ENCODE results near the gene GOLGA2. TPM values are rescaled to one million over a fixed set of nuclear protein-coding genes. Genes with fewer than 3 reads are reported as not detected.
A peak's percentile ranks its signal among the peaks of the same experiment; 100 is the strongest.

GOLGA2 gene
- total RNA-seq, 6 donors from 2014 or later, result 78.4 to 138 (median 93.8) TPM

DNA sequence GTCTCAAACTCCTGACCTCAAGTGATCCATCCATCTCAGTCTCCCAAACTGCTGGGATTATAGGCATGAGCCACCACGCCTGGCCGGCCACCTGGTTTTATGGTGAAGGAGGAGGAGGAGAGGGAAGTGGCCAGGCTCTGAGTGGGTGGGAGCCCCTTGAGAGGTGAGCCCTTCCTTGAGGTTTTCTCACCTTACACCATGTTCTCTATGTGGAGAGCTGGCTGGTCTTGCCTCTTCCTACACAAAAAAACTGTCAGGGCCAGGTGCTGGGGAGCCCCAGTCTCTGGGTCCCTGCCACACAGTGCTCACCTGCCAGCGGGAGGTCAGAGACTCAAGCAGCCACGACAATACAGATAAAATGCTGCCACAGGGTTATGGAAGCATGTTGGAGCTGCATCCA is 18.3 kb upstream of the GOLGA2 start:
- Histone ChIP-seq H3K27me3 (no peaks in the 10 kb centered on the region), H3K4me3 (no peak overlapping the region), H3K27ac (no peak overlapping the region), H3K4me1 (peaks cover 0 to 7% (median 6%) of the 10 kb centered on the region in 4 donors), H3K9me3 (no peaks in the 10 kb centered on the region), H3K36me3 (peaks cover 0 to 5% (median under 1%) of the 10 kb centered on the region in 4 donors)
- TF ChIP-seq POLR2AphosphoS5 (IDR thresholded peaks at IDR 0.05) (no peak), POLR2A (IDR thresholded peaks at IDR 0.05) (no peak), EP300 (IDR thresholded peaks at IDR 0.05) (no peak)
- TF ChIP-seq, protein P1, sequence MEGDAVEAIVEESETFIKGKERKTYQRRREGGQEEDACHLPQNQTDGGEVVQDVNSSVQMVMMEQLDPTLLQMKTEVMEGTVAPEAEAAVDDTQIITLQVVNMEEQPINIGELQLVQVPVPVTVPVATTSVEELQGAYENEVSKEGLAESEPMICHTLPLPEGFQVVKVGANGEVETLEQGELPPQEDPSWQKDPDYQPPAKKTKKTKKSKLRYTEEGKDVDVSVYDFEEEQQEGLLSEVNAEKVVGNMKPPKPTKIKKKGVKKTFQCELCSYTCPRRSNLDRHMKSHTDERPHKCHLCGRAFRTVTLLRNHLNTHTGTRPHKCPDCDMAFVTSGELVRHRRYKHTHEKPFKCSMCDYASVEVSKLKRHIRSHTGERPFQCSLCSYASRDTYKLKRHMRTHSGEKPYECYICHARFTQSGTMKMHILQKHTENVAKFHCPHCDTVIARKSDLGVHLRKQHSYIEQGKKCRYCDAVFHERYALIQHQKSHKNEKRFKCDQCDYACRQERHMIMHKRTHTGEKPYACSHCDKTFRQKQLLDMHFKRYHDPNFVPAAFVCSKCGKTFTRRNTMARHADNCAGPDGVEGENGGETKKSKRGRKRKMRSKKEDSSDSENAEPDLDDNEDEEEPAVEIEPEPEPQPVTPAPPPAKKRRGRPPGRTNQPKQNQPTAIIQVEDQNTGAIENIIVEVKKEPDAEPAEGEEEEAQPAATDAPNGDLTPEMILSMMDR (IDR thresholded peaks at IDR 0.05), result no peak
- ATAC-seq (ENCODE audit: low FRiP score in 2 of 2) (no peak), DNase-seq (no peak)
- 95 to 98% methylated on average over 4 of the region's 4 CpGs for WGBS, 2 donors

DNA sequence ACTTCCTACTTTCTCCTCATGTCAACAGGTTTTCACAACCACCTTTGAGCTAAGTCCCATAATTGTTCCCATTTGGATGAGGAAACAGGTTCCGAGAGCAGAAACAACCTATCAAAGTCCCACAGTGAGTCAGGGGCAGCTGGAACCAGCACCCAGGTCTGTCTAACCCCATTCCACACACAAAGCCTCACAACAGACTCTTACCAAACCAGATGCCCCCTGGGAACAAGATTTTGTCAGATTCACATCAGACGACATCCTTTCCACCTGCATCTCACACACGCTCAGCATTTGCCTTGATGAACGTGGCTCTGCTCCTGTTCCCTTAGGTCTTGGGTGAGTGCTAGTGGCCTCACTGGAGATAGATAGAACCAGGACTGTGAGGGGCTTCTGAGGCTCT is 17.3 kb upstream of the GOLGA2 start:
- Histone ChIP-seq H3K9me3 (no peaks in the 10 kb centered on the region), H3K4me1 (peaks cover 0 to 7% (median 6%) of the 10 kb centered on the region in 4 donors), H3K27ac (no peak overlapping the region), H3K27me3 (no peaks in the 10 kb centered on the region), H3K4me3 (no peak overlapping the region), H3K36me3 (peaks cover 0 to 16% (median 6%) of the 10 kb centered on the region in 4 donors)
- DNase-seq (no peak), ATAC-seq (ENCODE audit: low FRiP score in 2 of 2) (no peak)
- WGBS, 2 donors, result 85 to 86% methylated on average over 4 of the region's 4 CpGs
- TF ChIP-seq EP300 (IDR thresholded peaks at IDR 0.05) (no peak), POLR2AphosphoS5 (IDR thresholded peaks at IDR 0.05) (no peak), POLR2A (IDR thresholded peaks at IDR 0.05) (no peak)
- TF ChIP-seq, protein P1 (IDR thresholded peaks at IDR 0.05), result no peak

DNA sequence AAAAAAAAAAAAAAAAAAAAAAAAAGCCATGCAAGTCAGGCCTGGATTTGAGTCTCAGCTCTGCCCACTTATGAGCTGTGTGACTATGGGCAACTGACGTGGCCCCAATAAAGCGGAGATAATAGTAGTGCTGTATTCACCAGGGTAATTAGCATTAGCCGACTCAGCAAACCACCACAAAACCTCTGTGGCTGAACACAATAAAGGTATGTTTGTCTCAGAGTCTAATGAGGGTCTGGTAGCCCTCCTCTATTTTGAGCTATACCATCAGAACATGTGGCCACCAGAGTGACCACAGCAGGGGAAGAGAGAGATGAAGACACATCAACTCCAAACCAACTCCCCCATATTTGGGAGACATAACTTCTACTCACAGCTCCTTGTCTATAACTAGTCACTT is 16.2 kb upstream of the GOLGA2 start:
- TF ChIP-seq, protein P1 (IDR thresholded peaks at IDR 0.05), result no peak
- TF ChIP-seq POLR2A (IDR thresholded peaks at IDR 0.05) (no peak), EP300 (IDR thresholded peaks at IDR 0.05) (no peak), POLR2AphosphoS5 (IDR thresholded peaks at IDR 0.05) (no peak)
- ATAC-seq (ENCODE audit: low FRiP score in 2 of 2), result no peak
- no peak for DNase-seq
- WGBS, 2 donors, result 98 to 100% methylated on average over 3 of the region's 3 CpGs
- H3K27me3 ChIP-seq, result no peaks in the 10 kb centered on the region
- no peak overlapping the region for H3K27ac ChIP-seq
- H3K9me3 ChIP-seq, result no peaks in the 10 kb centered on the region
- H3K4me1 ChIP-seq, result peaks cover 0 to 7% (median 6%) of the 10 kb centered on the region in 4 donors
- H3K36me3 ChIP-seq, result peaks cover 0 to 26% (median 9%) of the 10 kb centered on the region in 4 donors
- H3K4me3 ChIP-seq, result no peak overlapping the region

DNA sequence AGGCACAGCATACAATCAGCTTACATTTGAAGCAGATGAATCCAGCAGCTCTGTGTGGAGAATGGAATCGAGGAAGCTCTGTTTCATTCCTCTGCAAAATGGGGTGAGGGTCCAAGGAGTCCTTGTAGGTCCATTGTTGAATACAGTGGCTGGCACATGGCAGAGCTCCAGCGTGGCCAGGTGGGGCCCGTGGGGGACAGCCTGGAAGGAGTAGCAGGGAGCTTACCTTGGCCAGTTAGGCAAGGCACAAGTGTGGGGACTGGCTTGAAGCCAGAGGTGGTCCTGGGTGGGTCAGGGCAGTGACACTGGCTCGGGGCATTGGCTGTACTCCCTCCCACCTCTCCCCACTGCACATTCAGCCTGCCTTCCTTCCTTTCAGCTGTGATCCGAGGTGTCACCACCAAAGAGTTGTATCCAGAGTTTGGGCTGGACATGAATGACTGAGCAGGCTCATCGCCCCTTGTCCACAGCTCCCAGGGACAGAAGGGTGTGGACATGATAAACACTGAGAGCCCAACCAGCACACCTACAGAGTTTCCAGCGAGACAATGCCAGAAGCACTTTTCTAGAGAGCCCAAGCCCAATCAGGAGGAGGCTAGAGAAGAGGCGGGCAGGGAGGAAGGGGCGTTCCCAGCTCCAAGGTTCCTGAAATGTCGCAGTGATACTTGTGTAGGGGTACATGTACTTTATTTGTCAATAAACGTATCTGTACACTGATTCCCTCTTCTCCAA is 12.6 kb upstream of the GOLGA2 start:
- no peak for ATAC-seq (ENCODE audit: low FRiP score in 2 of 2)
- H3K36me3 ChIP-seq, result peaks cover 6 to 43% (median 24%) of the 10 kb centered on the region in 4 donors
- 85% methylated on average over 11 of the region's 11 CpGs for WGBS, 2 donors
- no peaks in the 10 kb centered on the region for H3K9me3 ChIP-seq
- no peak overlapping the region for H3K27ac ChIP-seq
- H3K27me3 ChIP-seq, result no peaks in the 10 kb centered on the region
- DNase-seq, result peak in 1 of 2 donors; percentile 61
- H3K4me3 ChIP-seq, result no peak overlapping the region
- TF ChIP-seq EP300 (IDR thresholded peaks at IDR 0.05) (no peak), POLR2AphosphoS5 (IDR thresholded peaks at IDR 0.05) (no peak), POLR2A (IDR thresholded peaks at IDR 0.05) (no peak)
- TF ChIP-seq, protein P1 (IDR thresholded peaks at IDR 0.05), result no peak
- no peaks in the 10 kb centered on the region for H3K4me1 ChIP-seq

DNA sequence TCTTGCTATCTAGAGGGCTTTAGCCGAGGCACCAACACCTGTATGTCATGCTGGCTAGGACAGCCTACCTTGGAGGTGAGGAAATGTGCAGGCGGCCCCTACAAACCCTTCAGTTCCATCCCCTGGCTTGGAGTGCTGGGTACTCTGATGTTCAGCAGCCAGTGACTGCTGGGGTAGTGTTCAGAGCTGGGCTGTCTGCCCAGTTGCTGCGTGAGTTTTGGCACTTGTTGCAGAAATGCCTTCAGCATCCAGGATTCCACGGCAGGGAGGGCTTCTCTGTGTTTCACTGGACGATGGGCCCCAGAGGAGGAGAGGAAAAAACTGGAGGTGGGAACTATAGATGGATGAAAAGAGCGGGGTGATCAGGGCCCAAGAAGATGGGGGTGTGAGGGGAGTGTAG is 10.6 kb upstream of the GOLGA2 start:
- no peak for DNase-seq
- Histone ChIP-seq H3K27ac (no peak overlapping the region), H3K9me3 (no peaks in the 10 kb centered on the region), H3K4me3 (no peak overlapping the region), H3K27me3 (no peaks in the 10 kb centered on the region), H3K4me1 (no peaks in the 10 kb centered on the region), H3K36me3 (peaks cover 6 to 43% (median 24%) of the 10 kb centered on the region in 4 donors)
- no peak for ATAC-seq (ENCODE audit: low FRiP score in 2 of 2)
- WGBS, 2 donors, result 75 to 86% methylated on average over 6 of the region's 6 CpGs
- TF ChIP-seq EP300 (IDR thresholded peaks at IDR 0.05) (no peak), POLR2A (IDR thresholded peaks at IDR 0.05) (no peak), POLR2AphosphoS5 (IDR thresholded peaks at IDR 0.05) (no peak)
- TF ChIP-seq, protein P1 (IDR thresholded peaks at IDR 0.05), result no peak

Measured in upper lobe of left lung (tissue), 6 donors.